ENCODE data around the gene PKP2. TPM values are rescaled to one million over a fixed set of nuclear protein-coding genes. Genes with fewer than 3 reads are reported as not detected.

PKP2 gene
- total RNA-seq, 2 donors from 2014 or later, result 0.54 to 8.8 TPM

GRCh38 chr12:32902287-32902997 lies 5.9 kb upstream of the PKP2 start:
- ATAC-seq (ENCODE audit: insufficient number of reproducible peaks, low FRiP score, low read depth) (no peak), DNase-seq (ENCODE audit: low spot score) (no peak)
- TF ChIP-seq CTCF (IDR thresholded peaks at IDR 0.05), result no peak
- Histone ChIP-seq H3K9me3 (no peaks in the 10 kb centered on the region), H3K4me3 (no peak overlapping the region), H3K36me3 (no peaks in the 10 kb centered on the region), H3K4me1 (ENCODE audit: control insufficient read depth in 1 of 2, low read depth in 2 of 2) (no peaks in the 10 kb centered on the region), H3K27me3 (replicated peaks; ENCODE audit: insufficient read depth) (no peaks in the 10 kb centered on the region), H3K27ac (no peak overlapping the region)

GRCh38 chr12:32901553-32901952 lies 5.0 kb upstream of the PKP2 start:
- TF ChIP-seq CTCF (IDR thresholded peaks at IDR 0.05), result no peak
- H3K9me3 ChIP-seq, result no peaks in the 10 kb centered on the region
- no peaks in the 10 kb centered on the region for H3K27me3 ChIP-seq (replicated peaks; ENCODE audit: insufficient read depth)
- no peak overlapping the region for H3K4me3 ChIP-seq
- H3K4me1 ChIP-seq (ENCODE audit: control insufficient read depth in 1 of 2, low read depth in 2 of 2), result no peaks in the 10 kb centered on the region
- H3K27ac ChIP-seq, result no peak overlapping the region
- no peaks in the 10 kb centered on the region for H3K36me3 ChIP-seq
- DNase-seq (ENCODE audit: low spot score), result no peak
- no peak for ATAC-seq (ENCODE audit: insufficient number of reproducible peaks, low FRiP score, low read depth)

GRCh38 chr12:32897687-32898573 lies 1.4 kb upstream of the PKP2 start:
- Histone ChIP-seq H3K9me3 (no peaks in the 10 kb centered on the region), H3K36me3 (no peaks in the 10 kb centered on the region), H3K4me3 (no peak overlapping the region), H3K4me1 (ENCODE audit: control insufficient read depth in 1 of 2, low read depth in 2 of 2) (peaks cover 7 to 13% of the 10 kb centered on the region in 2 donors), H3K27me3 (replicated peaks; ENCODE audit: insufficient read depth) (peaks cover 6% of the 10 kb centered on the region), H3K27ac (no peak overlapping the region)
- DNase-seq (ENCODE audit: low spot score), result no peak
- ATAC-seq (ENCODE audit: insufficient number of reproducible peaks, low FRiP score, low read depth), result no peak
- TF ChIP-seq CTCF (IDR thresholded peaks at IDR 0.05), result no peak

GRCh38 chr12:32897281-32897610 lies 669 bp upstream of the PKP2 start:
- Histone ChIP-seq H3K27ac (no peak overlapping the region), H3K27me3 (replicated peaks; ENCODE audit: insufficient read depth) (peaks cover 6% of the 10 kb centered on the region), H3K36me3 (no peaks in the 10 kb centered on the region), H3K4me1 (ENCODE audit: control insufficient read depth in 1 of 2, low read depth in 2 of 2) (peaks cover 7 to 13% of the 10 kb centered on the region in 2 donors), H3K4me3 (peak overlapping the region; percentile 68), H3K9me3 (no peaks in the 10 kb centered on the region)
- DNase-seq (ENCODE audit: low spot score) (no peak), ATAC-seq (ENCODE audit: insufficient number of reproducible peaks, low FRiP score, low read depth) (no peak)
- TF ChIP-seq CTCF (IDR thresholded peaks at IDR 0.05), result no peak

- TF ChIP-seq CTCF (IDR thresholded peaks at IDR 0.05), result no peak
- DNase-seq (ENCODE audit: low spot score), result no peak
- Histone ChIP-seq H3K27me3 (replicated peaks; ENCODE audit: insufficient read depth) (peaks cover 6% of the 10 kb centered on the region), H3K27ac (no peak overlapping the region), H3K36me3 (no peaks in the 10 kb centered on the region), H3K4me1 (ENCODE audit: control insufficient read depth in 1 of 2, low read depth in 2 of 2) (peaks cover 7 to 13% of the 10 kb centered on the region in 2 donors), H3K4me3 (peak overlapping the region; percentile 68), H3K9me3 (no peaks in the 10 kb centered on the region)
- ATAC-seq (ENCODE audit: insufficient number of reproducible peaks, low FRiP score, low read depth), result no peak
Observed at GRCh38 chr12:32895688-32896431, 717 bp downstream of the PKP2 start.

Data from thoracic aorta (tissue), 2 donors.